Activated gamma-delta T cell treated with Interleukin-2 at 50 U/mL for 16 hours (primary cell): Measurements from ENCODE around the gene SLC9B2.
A peak's percentile ranks its signal among the peaks of the same experiment; 100 is the strongest.

Experiments
- DNase-seq: peaks from one replicate; pipeline ENCODE4 v3.0.0-alpha.2; 2020

SLC9B2 gene

GRCh38 chr4:103075894-103076746 lies 441 bp downstream of the SLC9B2 start:
- peak; percentile 67 for DNase-seq

- DNase-seq, result no peak
Measured at GRCh38 chr4:103075435-103075893, 1.1 kb downstream of the SLC9B2 start.

- no peak for DNase-seq
Measured at GRCh38 chr4:103074744-103075434, 1.7 kb downstream of the SLC9B2 start.

GRCh38 chr4:103073792-103074438 lies 2.6 kb downstream of the SLC9B2 start:
- DNase-seq, result no peak

GRCh38 chr4:103067841-103068547 lies 8.6 kb downstream of the SLC9B2 start:
- no peak for DNase-seq

- DNase-seq, result no peak
Measured at GRCh38 chr4:103060453-103061148, 16.0 kb downstream of the SLC9B2 start.

GRCh38 chr4:103054030-103054429 lies 22.5 kb downstream of the SLC9B2 start:
- no peak for DNase-seq

GRCh38 chr4:103052779-103053178 lies 23.8 kb downstream of the SLC9B2 start:
- no peak for DNase-seq

GRCh38 chr4:103052145-103052544 lies 24.4 kb downstream of the SLC9B2 start:
- no peak for DNase-seq

- DNase-seq, result no peak
Measured at GRCh38 chr4:103050736-103051436, 25.7 kb downstream of the SLC9B2 start.

- peak; percentile 35 for DNase-seq
Measured at GRCh38 chr4:103046416-103047290, 29.9 kb downstream of the SLC9B2 start.

GRCh38 chr4:103044183-103044582 lies 32.4 kb downstream of the SLC9B2 start:
- DNase-seq, result no peak

- DNase-seq, result no peak
Measured at GRCh38 chr4:103036169-103036568, 40.4 kb downstream of the SLC9B2 start.

GRCh38 chr4:103032574-103032973 lies 44.0 kb downstream of the SLC9B2 start:
- DNase-seq, result no peak

- no peak for DNase-seq
Measured at GRCh38 chr4:103030791-103031190, 45.8 kb downstream of the SLC9B2 start.

GRCh38 chr4:103029300-103029699 lies 47.3 kb downstream of the SLC9B2 start:
- no peak for DNase-seq

GRCh38 chr4:103026868-103027267 lies 49.7 kb downstream of the SLC9B2 start:
- no peak for DNase-seq

GRCh38 chr4:103024996-103025395 lies 51.6 kb downstream of the SLC9B2 start:
- DNase-seq, result no peak

- no peak for DNase-seq
Measured at GRCh38 chr4:103021120-103021519, 55.4 kb downstream of the SLC9B2 start.

- peak; percentile 90 for DNase-seq
Measured at GRCh38 chr4:103019308-103020124, 57.0 kb downstream of the SLC9B2 start, which contains the start of gene SLC9B1. Gene SLC9B1 (minus strand): TSS chr4:103019705. CDS start chr4:102991711, 27,994 bp downstream.
